Erythroblast (primary cell): ENCODE data around the gene NELL1.

ENCODE experiments used
- GATA1 ChIP-seq: IDR thresholded peaks from 2 replicates; pipeline ENCODE4 v1.6.1; 2011; ENCODE audit warnings: low read depth, mild to moderate bottlenecking, control low read depth, low read length, moderate library complexity
- POLR2A ChIP-seq: IDR thresholded peaks from 2 replicates; pipeline ENCODE4 v1.6.1; 2011; ENCODE audit warnings: mild to moderate bottlenecking, low read length

DNA sequence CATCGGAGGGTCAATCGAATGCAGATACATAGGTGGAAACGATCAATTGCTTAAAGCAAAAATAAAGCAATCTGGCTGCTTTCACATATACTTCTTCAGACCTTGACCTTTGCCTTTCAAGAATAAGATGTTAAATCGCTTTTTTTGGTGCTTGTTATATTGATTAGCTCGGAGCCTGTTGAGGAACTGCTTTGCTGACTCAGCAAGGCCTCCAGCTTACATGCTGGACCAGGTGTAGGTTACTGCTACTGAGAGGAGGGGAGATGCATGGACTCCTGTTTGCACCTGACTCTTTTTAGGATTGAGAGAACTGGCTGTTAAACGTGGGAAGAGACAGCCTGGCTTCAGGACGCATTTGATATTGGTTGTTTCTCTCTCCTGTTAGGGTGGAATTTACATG, 31.3 kb upstream of the NELL1 start:
- TF ChIP-seq POLR2A (no peak), GATA1 (no peak)
